ENCODE results near the gene SUFU.

DNA sequence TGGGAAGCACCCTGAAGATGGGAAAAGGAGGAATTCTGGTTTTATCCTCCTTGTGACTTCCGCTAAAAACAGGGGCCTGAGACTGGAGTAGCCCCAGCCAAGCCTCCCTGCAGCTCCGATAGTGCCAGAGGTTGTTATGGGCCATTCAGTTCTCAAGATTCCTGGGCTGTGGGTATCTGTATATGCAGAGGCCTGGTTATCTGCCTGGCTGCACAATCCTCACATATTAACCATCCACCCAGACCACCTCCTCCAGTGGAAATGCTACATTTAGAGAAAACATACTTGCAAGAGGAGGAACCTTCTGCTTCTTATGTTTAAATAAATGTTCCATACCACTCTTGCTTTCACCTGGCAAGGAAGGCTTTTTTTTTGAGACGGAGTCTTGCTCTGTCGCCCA, 175.8 kb downstream of the SUFU start:
- TF ChIP-seq, protein P1, sequence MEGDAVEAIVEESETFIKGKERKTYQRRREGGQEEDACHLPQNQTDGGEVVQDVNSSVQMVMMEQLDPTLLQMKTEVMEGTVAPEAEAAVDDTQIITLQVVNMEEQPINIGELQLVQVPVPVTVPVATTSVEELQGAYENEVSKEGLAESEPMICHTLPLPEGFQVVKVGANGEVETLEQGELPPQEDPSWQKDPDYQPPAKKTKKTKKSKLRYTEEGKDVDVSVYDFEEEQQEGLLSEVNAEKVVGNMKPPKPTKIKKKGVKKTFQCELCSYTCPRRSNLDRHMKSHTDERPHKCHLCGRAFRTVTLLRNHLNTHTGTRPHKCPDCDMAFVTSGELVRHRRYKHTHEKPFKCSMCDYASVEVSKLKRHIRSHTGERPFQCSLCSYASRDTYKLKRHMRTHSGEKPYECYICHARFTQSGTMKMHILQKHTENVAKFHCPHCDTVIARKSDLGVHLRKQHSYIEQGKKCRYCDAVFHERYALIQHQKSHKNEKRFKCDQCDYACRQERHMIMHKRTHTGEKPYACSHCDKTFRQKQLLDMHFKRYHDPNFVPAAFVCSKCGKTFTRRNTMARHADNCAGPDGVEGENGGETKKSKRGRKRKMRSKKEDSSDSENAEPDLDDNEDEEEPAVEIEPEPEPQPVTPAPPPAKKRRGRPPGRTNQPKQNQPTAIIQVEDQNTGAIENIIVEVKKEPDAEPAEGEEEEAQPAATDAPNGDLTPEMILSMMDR (IDR thresholded peaks at IDR 0.05), result no peak
- no peak for TF ChIP-seq POLR2A (IDR thresholded peaks at IDR 0.05)

Measured in Peyer's patch (tissue), 4 donors.